Caco-2 (cell line): ENCODE data around the gene TPRA1. TPM values are rescaled to one million over a fixed set of nuclear protein-coding genes. Genes with fewer than 3 reads are reported as not detected.

Experiments
- BruUV-seq: library from RNA; stranded (reverse); fragments of 400-500 nt; replicated peaks from 2 replicates; lab custom pipeline; 2021; lab: Mats Ljungman, UMichigan
- CTCF ChIA-PET: fragments of 300-600 bp; sonication (Branson Sonifier 250); formaldehyde crosslinking; loops from one replicate; lab custom pipeline; 2022; ENCODE audit warnings: antibody characterized with exemption; lab: Charles Lee
- POLR2A ChIA-PET: fragments of 300-600 bp; sonication (Branson Sonifier 250); formaldehyde crosslinking; loops from one replicate; lab custom pipeline; 2022; ENCODE audit warnings: antibody characterized with exemption; lab: Charles Lee
- DNase-seq, 2 experiments: peaks; one replicate each; pipeline versions ENCODE4 v3.0.0 to v3.0.0-alpha.2; 2020 to 2022
- H3K27me3 ChIP-seq: replicated peaks from 2 replicates; pipeline ENCODE4 v1.6.0; 2011; ENCODE audit warnings: low read length; ENCODE audit not compliant: control insufficient read depth, insufficient read depth
- H3K36me3 ChIP-seq: 2 replicates; pipeline ENCODE4 v1.5.1; 2011; ENCODE audit warnings: low read length; ENCODE audit not compliant: control insufficient read depth, insufficient read depth
- H3K4me1 ChIP-seq: fragments of 250-450 bp; sonication (Bioruptor Pico); 2 replicates; pipeline ENCODE4 v1.5.1; 2020; ENCODE audit warnings: mild to moderate bottlenecking
- H3K4me3 ChIP-seq: 2 replicates; pipeline ENCODE4 v1.5.1; 2011; ENCODE audit warnings: low read depth, mild to moderate bottlenecking, control low read depth, low read length
- H3K9me3 ChIP-seq: fragments of 250-450 bp; sonication (Bioruptor Pico); 2 replicates; pipeline ENCODE4 v1.5.1; 2020; ENCODE audit warnings: mild to moderate bottlenecking, moderate library complexity
- H3K27ac Mint-ChIP-seq: one replicate; pipeline ENCODE4 v1.8.0; 2022; ENCODE audit warnings: mixed read lengths; ENCODE audit not compliant: unreplicated experiment
- H3K27me3 Mint-ChIP-seq: one replicate; pipeline ENCODE4 v1.8.0; 2022; ENCODE audit warnings: mixed read lengths; ENCODE audit not compliant: insufficient read depth, unreplicated experiment
- H3K36me3 Mint-ChIP-seq: one replicate; pipeline ENCODE4 v1.8.0; 2022; ENCODE audit warnings: mild to moderate bottlenecking, mixed read lengths; ENCODE audit not compliant: insufficient read depth, unreplicated experiment
- H3K4me1 Mint-ChIP-seq: one replicate; pipeline ENCODE4 v1.8.0; 2022; ENCODE audit warnings: low read depth, mixed read lengths; ENCODE audit not compliant: unreplicated experiment
- H3K4me3 Mint-ChIP-seq: one replicate; pipeline ENCODE4 v1.8.0; 2022; ENCODE audit warnings: mild to moderate bottlenecking, moderate library complexity, mixed read lengths; ENCODE audit not compliant: unreplicated experiment
- H3K9me3 Mint-ChIP-seq: one replicate; pipeline ENCODE4 v1.8.0; 2022; ENCODE audit warnings: mixed read lengths; ENCODE audit not compliant: unreplicated experiment
- CTCF ChIP-seq, 2 experiments: fragments of 200-600 bp in 1 of 2; IDR thresholded peaks; 1 replicate in 1 of 2; 2 replicates in 1 of 2; pipeline versions ENCODE4 v1.5.1 to v1.8.0; 2011 to 2022; ENCODE audit warnings: antibody characterized with exemption in 1 of 2, control low read depth in 1 of 2, inconsistent platforms in 1 of 2, low read depth in 1 of 2, low read length in 1 of 2, mild to moderate bottlenecking in 1 of 2, moderate library complexity in 1 of 2; ENCODE audit not compliant: insufficient read depth in 1 of 2, severe bottlenecking in 1 of 2, unreplicated experiment in 1 of 2
- intact Hi-C: fragments of 100-400 bp; cut with micrococcal nuclease; formaldehyde crosslinking; loops from one replicate; pipeline ENCODE4 v1.10.0; 2022; ENCODE audit not compliant: unreplicated experiment
- total RNA-seq: library from RNA; stranded (reverse); gene quantifications from 2 replicates; pipeline ENCODE4 v1.2.3, GENCODE V29; 2022

Gene TPRA1
- total RNA-seq, 1 experiment from 2014 or later = 34.5 TPM

- DNase-seq = no peak
- intact Hi-C loops = no loop called here
- H3K27ac Mint-ChIP-seq = no peak overlapping the region
- Histone ChIP-seq H3K27me3 (no peaks in the 10 kb centered on the region), H3K36me3 (peaks cover 2% of the 10 kb centered on the region), H3K4me3 (no peak overlapping the region), H3K4me1 (no peaks in the 10 kb centered on the region), H3K9me3 (no peaks in the 10 kb centered on the region)
- ChIA-PET CTCF (no interaction called here), POLR2A (interaction anchor here (0.6 kb wide), 1 partner anchor 36 kb away, joined by 3 read pairs; no protein-coding TSS in a partner anchor)
- H3K4me1 Mint-ChIP-seq = no peaks in the 10 kb centered on the region
- peaks cover 82% of the 10 kb centered on the region for H3K36me3 Mint-ChIP-seq
- H3K9me3 Mint-ChIP-seq = no peaks in the 10 kb centered on the region
- no peaks in the 10 kb centered on the region for H3K27me3 Mint-ChIP-seq
- TF ChIP-seq CTCF (IDR thresholded peaks at IDR 0.05; ENCODE audit: insufficient read depth in 1 of 2, low read depth in 1 of 2, low read length in 1 of 2, severe bottlenecking in 1 of 2, unreplicated experiment in 1 of 2) = no peak
- no TSS peak for BruUV-seq
- H3K4me3 Mint-ChIP-seq = no peak overlapping the region
These were observed 25.2 kb upstream of the TPRA1 start for GRCh38 chr3:127615631-127616305.

GRCh38 chr3:127614928-127615589 lies 24.5 kb upstream of the TPRA1 start:
- Histone ChIP-seq H3K36me3 (no peaks in the 10 kb centered on the region; the same call in none of the 2 replicates), H3K4me3 (no peak overlapping the region), H3K4me1 (no peaks in the 10 kb centered on the region), H3K9me3 (no peaks in the 10 kb centered on the region), H3K27me3 (no peaks in the 10 kb centered on the region)
- Mint-ChIP-seq H3K27me3 (no peaks in the 10 kb centered on the region), H3K27ac (no peak overlapping the region), H3K36me3 (peaks cover 82% of the 10 kb centered on the region), H3K4me1 (no peaks in the 10 kb centered on the region), H3K4me3 (no peak overlapping the region), H3K9me3 (no peaks in the 10 kb centered on the region)
- intact Hi-C loops = no loop called here
- DNase-seq = no peak
- no TSS peak for BruUV-seq
- ChIA-PET CTCF (interaction anchor here (0.6 kb wide), 1 partner anchor 345 kb away, joined by 3 read pairs; no protein-coding TSS in a partner anchor), POLR2A (no interaction called here)
- TF ChIP-seq CTCF (IDR thresholded peaks at IDR 0.05; ENCODE audit: insufficient read depth in 1 of 2, low read depth in 1 of 2, low read length in 1 of 2, severe bottlenecking in 1 of 2, unreplicated experiment in 1 of 2) = no peak

- intact Hi-C loops = no loop called here
- H3K4me3 Mint-ChIP-seq = no peak overlapping the region
- no peak for TF ChIP-seq CTCF (IDR thresholded peaks at IDR 0.05; ENCODE audit: insufficient read depth in 1 of 2, low read depth in 1 of 2, low read length in 1 of 2, severe bottlenecking in 1 of 2, unreplicated experiment in 1 of 2)
- no peaks in the 10 kb centered on the region for H3K4me1 ChIP-seq
- no peaks in the 10 kb centered on the region for H3K4me1 Mint-ChIP-seq
- H3K27me3 Mint-ChIP-seq = no peaks in the 10 kb centered on the region
- H3K27ac Mint-ChIP-seq = no peak overlapping the region
- no peaks in the 10 kb centered on the region for H3K9me3 Mint-ChIP-seq
- BruUV-seq = no TSS peak
- no peaks in the 10 kb centered on the region; the same call in none of the 2 replicates for H3K36me3 ChIP-seq
- H3K4me3 ChIP-seq = no peak overlapping the region
- peaks cover 86% of the 10 kb centered on the region for H3K36me3 Mint-ChIP-seq
- no peaks in the 10 kb centered on the region for H3K27me3 ChIP-seq
- DNase-seq = no peak
- CTCF ChIA-PET = no interaction called here
- H3K9me3 ChIP-seq = no peaks in the 10 kb centered on the region
- POLR2A ChIA-PET = no interaction called here
These were observed 22.9 kb upstream of the TPRA1 start for GRCh38 chr3:127613406-127613805.
